VCaP (cell line): ENCODE data around the gene MYLK2.
A peak's percentile ranks its signal among the peaks of the same experiment; 100 is the strongest.

Source experiments
- H3K27ac ChIP-seq: fragments of 450-650 bp; 2 replicates; pipeline ENCODE4 v1.5.1; 2017
- CTCF ChIP-seq: fragments of 450-650 bp; conservative IDR thresholded peaks from 2 replicates; pipeline ENCODE4 v1.5.1; 2017; ENCODE audit warnings: mild to moderate bottlenecking, moderate library complexity

MYLK2 gene

GRCh38 chr20:31843881-31844280 lies 24.7 kb downstream of the MYLK2 start:
- TF ChIP-seq CTCF = no peak
- no peak overlapping the region for H3K27ac ChIP-seq

GRCh38 chr20:31844737-31845299 lies 25.7 kb downstream of the MYLK2 start:
- peak overlapping the region; percentile 14; the same call in 1 of the 2 replicates for H3K27ac ChIP-seq
- no peak for TF ChIP-seq CTCF

- H3K27ac ChIP-seq = peak within 1 kb of the TSS; percentile 14; the same call in 1 of the 2 replicates
- no peak for TF ChIP-seq CTCF
These were observed 26.2 kb downstream of the MYLK2 start, which contains the start of gene FOXS1 for GRCh38 chr20:31845300-31845863. Gene FOXS1 (minus strand): TSS chr20:31845604. CDS start chr20:31845542, 62 bp downstream.

- TF ChIP-seq CTCF = peak; percentile 24
- no peak overlapping the region for H3K27ac ChIP-seq
These were observed 27.6 kb downstream of the MYLK2 start for GRCh38 chr20:31846793-31847138.

GRCh38 chr20:31848088-31848999 lies 29.2 kb downstream of the MYLK2 start:
- H3K27ac ChIP-seq = no peak overlapping the region
- no peak for TF ChIP-seq CTCF

GRCh38 chr20:31849306-31849930 lies 30.3 kb downstream of the MYLK2 start:
- H3K27ac ChIP-seq = no peak overlapping the region; the same call in 1 of the 2 replicates
- TF ChIP-seq CTCF = no peak
